GM12864 (cell line): ENCODE measurements around the gene ZNF208.
"Not testable (repeated sequence)": the region's sequence is repeated elsewhere in the genome, so short reads cannot be mapped to it uniquely, and the experiment has no call there.

ENCODE experiments used
- DNase-seq: peaks from one replicate; pipeline ENCODE4 v3.0.0-alpha.2; 2011; ENCODE audit warnings: low read depth
- H3K4me3 ChIP-seq: 2 replicates; pipeline ENCODE4 v1.5.1; 2011; ENCODE audit warnings: mild to moderate bottlenecking, low read depth, low read length, control low read depth
- TF ChIP-seq, protein P1 (sequence below): IDR thresholded peaks from 2 replicates; pipeline ENCODE4 v1.5.1; 2011; ENCODE audit warnings: low read depth, mild to moderate bottlenecking, moderate library complexity, low read length, control low read depth, inconsistent platforms; ENCODE audit errors: missing control alignments

The ZNF208 gene

DNA sequence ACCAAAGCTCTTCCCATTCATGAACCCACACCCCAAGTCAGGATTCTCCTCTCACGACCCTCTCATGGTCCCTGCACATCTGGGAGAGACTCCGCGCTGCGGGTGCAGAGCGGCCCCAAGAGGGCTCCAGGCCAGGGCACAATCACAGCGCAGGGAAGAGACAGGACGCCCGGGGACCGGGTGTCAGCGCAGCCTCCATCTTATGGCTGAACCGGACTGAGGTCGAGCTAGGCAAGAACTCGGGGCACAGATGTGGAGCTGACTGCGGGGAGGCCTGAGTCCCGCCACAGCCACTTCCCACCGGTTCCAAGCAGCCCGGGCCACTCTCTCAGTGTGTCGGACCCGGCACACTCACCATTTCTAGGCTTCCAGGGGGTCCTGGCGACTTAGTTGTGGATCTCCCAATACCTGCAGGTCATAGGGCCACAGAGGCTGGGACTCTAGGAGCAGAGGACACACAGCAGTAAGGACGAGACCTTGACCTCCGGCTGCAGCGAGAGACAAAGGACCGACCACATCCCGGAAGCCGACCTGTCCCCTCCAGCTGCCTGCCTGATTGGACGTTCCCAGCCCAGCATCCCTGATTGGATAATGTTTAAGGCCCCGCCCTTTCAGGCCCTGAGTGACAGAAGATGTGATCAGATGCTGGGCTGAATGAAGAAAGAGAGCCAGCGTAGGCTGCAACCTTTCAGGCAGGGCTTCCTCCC, at the start of gene ZNF208:
Gene ZNF208 (minus strand): TSS at position 507 of the 707 bp plus-strand sequence. CDS start 149 bp downstream, at position 358.
- DNase-seq, H3K4me3 ChIP-seq: not testable (repeated sequence)

DNA sequence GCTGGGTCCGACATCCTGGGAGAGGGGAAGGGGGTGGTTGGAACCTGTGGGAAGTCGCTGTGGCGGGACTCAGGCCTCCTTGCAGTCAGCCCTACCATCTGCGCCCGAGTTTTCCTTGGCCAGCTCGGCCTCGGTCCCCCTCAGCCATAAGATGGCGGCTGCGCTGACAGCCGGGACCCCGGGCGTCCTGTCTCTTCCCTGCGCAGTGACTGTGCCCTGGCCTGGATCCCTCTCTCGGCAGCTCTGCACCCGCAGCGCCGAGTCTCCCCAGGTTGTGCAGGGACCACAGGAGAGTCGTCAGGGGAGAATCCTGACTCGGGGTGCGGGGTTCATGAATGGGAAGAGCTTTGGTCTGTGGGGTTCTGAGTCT, 41.9 kb upstream of the ZNF208 start:
- H3K4me3 ChIP-seq: no peak overlapping the region
- no peak for DNase-seq
- TF ChIP-seq, protein P1, sequence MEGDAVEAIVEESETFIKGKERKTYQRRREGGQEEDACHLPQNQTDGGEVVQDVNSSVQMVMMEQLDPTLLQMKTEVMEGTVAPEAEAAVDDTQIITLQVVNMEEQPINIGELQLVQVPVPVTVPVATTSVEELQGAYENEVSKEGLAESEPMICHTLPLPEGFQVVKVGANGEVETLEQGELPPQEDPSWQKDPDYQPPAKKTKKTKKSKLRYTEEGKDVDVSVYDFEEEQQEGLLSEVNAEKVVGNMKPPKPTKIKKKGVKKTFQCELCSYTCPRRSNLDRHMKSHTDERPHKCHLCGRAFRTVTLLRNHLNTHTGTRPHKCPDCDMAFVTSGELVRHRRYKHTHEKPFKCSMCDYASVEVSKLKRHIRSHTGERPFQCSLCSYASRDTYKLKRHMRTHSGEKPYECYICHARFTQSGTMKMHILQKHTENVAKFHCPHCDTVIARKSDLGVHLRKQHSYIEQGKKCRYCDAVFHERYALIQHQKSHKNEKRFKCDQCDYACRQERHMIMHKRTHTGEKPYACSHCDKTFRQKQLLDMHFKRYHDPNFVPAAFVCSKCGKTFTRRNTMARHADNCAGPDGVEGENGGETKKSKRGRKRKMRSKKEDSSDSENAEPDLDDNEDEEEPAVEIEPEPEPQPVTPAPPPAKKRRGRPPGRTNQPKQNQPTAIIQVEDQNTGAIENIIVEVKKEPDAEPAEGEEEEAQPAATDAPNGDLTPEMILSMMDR: no peak

DNA sequence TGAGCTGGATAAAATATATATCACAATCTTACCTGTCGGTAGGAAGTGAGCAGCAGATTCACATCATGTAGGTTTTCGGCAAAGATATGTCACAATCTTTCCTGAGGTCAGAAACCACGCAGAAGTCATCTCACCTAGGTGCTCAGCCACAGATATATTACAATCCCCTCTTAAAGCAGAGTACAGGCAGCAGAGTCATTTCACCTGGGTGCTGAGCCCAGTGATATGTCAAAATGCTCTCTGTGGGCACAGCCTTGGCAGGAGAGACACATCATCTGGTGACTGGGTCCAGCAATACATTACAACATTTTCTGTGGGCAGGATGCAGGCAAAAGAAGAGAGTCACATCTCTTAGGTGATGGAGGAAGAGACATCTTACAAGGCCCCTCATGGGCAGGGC, 30.4 kb upstream of the ZNF208 start:
- DNase-seq, H3K4me3 ChIP-seq: not testable (repeated sequence)

DNA sequence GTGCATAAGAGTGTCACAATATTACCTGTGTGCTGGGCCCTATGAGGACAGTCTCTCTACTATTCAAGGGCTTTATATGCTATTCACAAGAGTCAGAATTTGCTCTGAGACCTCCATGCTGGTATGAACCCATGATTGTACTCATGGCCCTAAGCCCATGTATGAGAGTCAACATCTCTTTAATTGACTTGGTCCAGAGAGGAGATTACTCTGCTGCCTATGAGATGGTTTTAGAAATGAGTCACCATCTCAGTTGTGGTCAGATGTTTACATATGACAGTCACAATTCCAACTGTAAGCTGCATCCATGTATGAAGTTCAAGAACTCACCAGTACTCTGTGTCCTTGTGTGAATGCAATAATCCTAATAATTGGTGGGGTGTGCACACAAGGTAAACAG, 19.9 kb upstream of the ZNF208 start:
- DNase-seq: no peak
- H3K4me3 ChIP-seq: no peak overlapping the region
- TF ChIP-seq, protein P1: no peak

DNA sequence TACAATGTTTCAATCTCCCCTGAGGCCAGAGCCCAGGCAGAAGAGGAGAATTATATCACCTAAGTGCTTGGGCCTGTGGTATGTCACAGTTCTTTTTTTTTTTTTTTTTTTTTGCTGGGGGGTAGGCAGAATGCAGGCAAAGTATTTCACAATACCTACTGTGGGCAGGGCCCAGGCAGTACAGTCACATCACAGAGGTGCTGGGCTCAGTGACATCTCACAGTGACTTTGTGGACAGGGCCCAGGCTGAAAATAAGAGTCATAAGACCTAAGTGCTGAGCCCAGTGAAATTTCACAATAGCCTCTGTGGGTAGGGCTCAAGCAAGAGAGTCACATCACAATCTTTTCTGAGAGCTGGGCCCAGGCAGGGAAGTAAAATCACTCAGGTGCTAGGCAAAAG, 15.9 kb upstream of the ZNF208 start:
- no peak for DNase-seq
- TF ChIP-seq, protein P1: no peak
- no peak overlapping the region for H3K4me3 ChIP-seq

DNA sequence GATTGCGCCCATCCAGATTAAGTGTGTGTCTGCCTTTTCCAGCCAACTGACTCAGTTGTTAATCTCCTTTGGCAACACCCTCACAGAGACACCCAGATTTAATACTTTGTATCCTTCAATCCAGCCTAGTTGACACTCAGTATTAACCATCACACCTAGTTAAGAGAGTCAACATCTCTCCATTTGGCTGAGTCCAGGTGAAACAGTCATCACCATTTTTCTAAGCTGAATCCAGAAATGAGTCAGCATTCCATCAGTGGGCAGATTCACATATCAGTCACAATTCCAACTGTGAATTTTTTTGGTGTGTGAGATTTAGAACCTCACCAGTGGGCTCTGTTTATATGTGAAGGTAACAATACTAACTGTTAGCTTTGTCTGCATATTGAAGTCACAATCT, 14.8 kb upstream of the ZNF208 start:
- not testable (repeated sequence) for DNase-seq, H3K4me3 ChIP-seq

DNA sequence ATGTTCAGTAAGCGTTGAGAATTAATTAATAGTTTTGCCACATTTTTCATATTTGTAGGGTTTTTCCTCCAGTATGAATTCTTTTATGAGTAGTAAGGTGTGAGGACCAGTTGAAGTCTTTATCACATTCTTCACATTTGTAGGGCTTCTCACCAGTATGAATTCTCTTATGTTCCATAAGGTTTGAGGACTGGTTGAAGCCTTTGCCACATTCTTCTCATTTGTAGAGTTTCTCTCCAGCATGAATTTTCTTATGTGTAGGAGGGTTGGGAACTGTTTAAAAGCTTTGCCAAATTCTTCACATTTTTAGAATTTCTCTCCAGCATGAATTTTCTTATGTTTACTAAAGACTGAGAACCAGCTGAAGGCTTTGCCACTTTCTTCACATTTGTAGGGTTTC, 40.3 kb downstream of the ZNF208 start:
- H3K4me3 ChIP-seq: no peak overlapping the region

DNA sequence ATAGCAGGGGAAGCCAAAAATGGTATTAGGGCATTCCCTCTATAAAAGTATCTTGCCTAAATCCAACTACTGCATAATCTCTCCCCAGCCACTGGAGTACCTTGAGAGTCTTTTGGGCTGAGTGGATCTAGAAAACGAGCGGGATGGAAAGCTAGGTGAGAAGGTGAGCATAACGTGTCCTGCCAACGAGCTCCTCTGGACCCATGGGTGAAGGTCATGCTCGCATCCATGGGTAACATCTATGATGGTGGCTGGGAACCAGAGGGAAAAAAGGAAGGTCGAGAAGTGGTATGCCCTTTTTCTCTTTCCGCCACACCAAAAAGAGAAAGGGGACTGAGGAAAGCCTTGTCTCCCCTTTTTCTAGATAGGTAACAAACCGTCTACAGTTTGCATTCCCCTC, 63.0 kb downstream of the ZNF208 start:
- no peak overlapping the region for H3K4me3 ChIP-seq
- no peak for DNase-seq
- TF ChIP-seq, protein P1: no peak

More for the DNA sequence above, 40.3 kb downstream of the ZNF208 start:
- TF ChIP-seq, protein P1: no peak
- DNase-seq: no peak
